K562 (cell line): ENCODE measurements around the gene HSPA4. TPM values are rescaled to one million over a fixed set of nuclear protein-coding genes. Genes with fewer than 3 reads are reported as not detected.

Source experiments
- DPF2 ChIP-seq: fragments of 450-650 bp; IDR thresholded peaks from 2 replicates; pipeline ENCODE4 v1.6.1; 2016
- HDGF ChIP-seq: fragments of 450-650 bp; IDR thresholded peaks from 2 replicates; pipeline ENCODE4 v1.6.1; 2016
- KAT2B ChIP-seq: IDR thresholded peaks from one replicate; pipeline ENCODE4 v1.6.1; 2012; ENCODE audit warnings: low read depth, mild to moderate bottlenecking, control low read depth, inconsistent platforms, low read length, moderate library complexity
- MXI1 ChIP-seq: IDR thresholded peaks from 2 replicates; pipeline ENCODE4 v1.6.1; 2011; ENCODE audit warnings: low read depth, mild to moderate bottlenecking, improper control_type of control experiment, low read length
- MYC ChIP-seq, 2 experiments: fragments of 250-450 bp in 1 of 2; sonication (Bioruptor Pico) in 1 of 2; IDR thresholded peaks; 2 replicates each; pipeline versions ENCODE4 v1.5.1 to v1.6.1; 2012 to 2021; ENCODE audit warnings: low read depth in 2 of 2, borderline replicate concordance in 1 of 2, improper control_type of control experiment in 1 of 2, low read length in 1 of 2, mild to moderate bottlenecking in 1 of 2, moderate library complexity in 1 of 2
- NBN ChIP-seq: fragments of 450-650 bp; IDR thresholded peaks from 2 replicates; pipeline ENCODE4 v1.6.1; 2016; ENCODE audit warnings: low read depth, mild to moderate bottlenecking
- NFATC3 ChIP-seq: fragments of 450-650 bp; IDR thresholded peaks from 2 replicates; pipeline ENCODE4 v1.6.1; 2017; ENCODE audit warnings: mild to moderate bottlenecking
- SIN3A ChIP-seq, 2 experiments: fragments of 150-350 bp in 1 of 2; IDR thresholded peaks; 2 replicates each; pipeline ENCODE4 v1.6.1; 2011 to 2016; ENCODE audit warnings: borderline replicate concordance in 2 of 2, low read depth in 2 of 2, low read length in 2 of 2, mild to moderate bottlenecking in 2 of 2, moderate library complexity in 2 of 2; ENCODE audit not compliant: control insufficient read depth in 1 of 2
- ZNF165 ChIP-seq: fragments of 250-450 bp; sonication (Bioruptor Pico); IDR thresholded peaks from 2 replicates; pipeline ENCODE4 v1.4.0; 2020; ENCODE audit warnings: borderline replicate concordance
- ZNF444 ChIP-seq: fragments of 250-450 bp; sonication (Bioruptor Pico); IDR thresholded peaks from 2 replicates; pipeline ENCODE4 v1.4.0; 2020; ENCODE audit warnings: mild to moderate bottlenecking, moderate library complexity
- ZNF778 ChIP-seq: fragments of 450-650 bp; formaldehyde crosslinking; IDR thresholded peaks from 2 replicates; pipeline ENCODE4 v1.4.0; 2020; ENCODE audit warnings: mild to moderate bottlenecking, moderate library complexity
- ZZZ3 ChIP-seq: fragments of 450-650 bp; IDR thresholded peaks from 2 replicates; pipeline ENCODE4 v1.6.1; 2016; ENCODE audit warnings: antibody characterized with exemption, mild to moderate bottlenecking, moderate library complexity
- polyA plus RNA-seq, 8 experiments: library from polyadenylated mRNA; depleted of rRNA in 4 of 8; stranded (reverse) in 5 of 8; unstranded in 3 of 8; fragments of >200 nt; fragmentation: Nextera tagmentation in 2 of 8; fragmentation: Illumina TruSeq in 1 of 8; extraction: Ambion mirVana in 2 of 8; extraction: Trizol in 1 of 8; gene quantifications; 2 replicates each; pipeline versions ENCODE4 v1.2.1 to v1.2.3, GENCODE V29; 2011 to 2014; ENCODE audit warnings: inconsistent platforms in 1 of 8, missing spikeins in 1 of 8
- total RNA-seq, 7 experiments: library from RNA; depleted of rRNA in 6 of 7; stranded (reverse); fragments of >200 nt in 6 of 7; fragmentation: Illumina TruSeq in 2 of 7; extraction: Trizol in 2 of 7; gene quantifications; 2 replicates each; pipeline versions ENCODE4 v1.2.1 to v1.2.3, GENCODE V29; 2011 to 2021; ENCODE audit warnings: low replicate concordance in 1 of 7
- TF ChIP-seq, protein P1 (sequence below), 2 experiments: fragments of 450-650 bp in 1 of 2; sonication (generic) in 1 of 2; formaldehyde crosslinking in 1 of 2; IDR thresholded peaks; 2 replicates each; pipeline versions ENCODE4 v1.7.1 to v1.9.0; 2016 to 2022; ENCODE audit warnings: inconsistent platforms in 1 of 2, mild to moderate bottlenecking in 1 of 2, missing genetic modification reagents in 1 of 2
- TF ChIP-seq, protein P2 (sequence below): sonication (generic); formaldehyde crosslinking; IDR thresholded peaks from 2 replicates; pipeline ENCODE4 v1.8.0; 2022; ENCODE audit warnings: mild to moderate bottlenecking, missing genetic modification reagents
- TF ChIP-seq, protein P3 (sequence below): sonication (generic); formaldehyde crosslinking; IDR thresholded peaks from 2 replicates; pipeline ENCODE4 v1.8.0; 2022; ENCODE audit warnings: mild to moderate bottlenecking, missing genetic modification reagents, borderline replicate concordance

The HSPA4 gene
- total and polyA plus RNA-seq, 9 of the 15 experiments (the other 6 are each of a cell fraction or from before 2014, with no cell fraction given) = 90.3 to 286 (median 148) TPM

DNA sequence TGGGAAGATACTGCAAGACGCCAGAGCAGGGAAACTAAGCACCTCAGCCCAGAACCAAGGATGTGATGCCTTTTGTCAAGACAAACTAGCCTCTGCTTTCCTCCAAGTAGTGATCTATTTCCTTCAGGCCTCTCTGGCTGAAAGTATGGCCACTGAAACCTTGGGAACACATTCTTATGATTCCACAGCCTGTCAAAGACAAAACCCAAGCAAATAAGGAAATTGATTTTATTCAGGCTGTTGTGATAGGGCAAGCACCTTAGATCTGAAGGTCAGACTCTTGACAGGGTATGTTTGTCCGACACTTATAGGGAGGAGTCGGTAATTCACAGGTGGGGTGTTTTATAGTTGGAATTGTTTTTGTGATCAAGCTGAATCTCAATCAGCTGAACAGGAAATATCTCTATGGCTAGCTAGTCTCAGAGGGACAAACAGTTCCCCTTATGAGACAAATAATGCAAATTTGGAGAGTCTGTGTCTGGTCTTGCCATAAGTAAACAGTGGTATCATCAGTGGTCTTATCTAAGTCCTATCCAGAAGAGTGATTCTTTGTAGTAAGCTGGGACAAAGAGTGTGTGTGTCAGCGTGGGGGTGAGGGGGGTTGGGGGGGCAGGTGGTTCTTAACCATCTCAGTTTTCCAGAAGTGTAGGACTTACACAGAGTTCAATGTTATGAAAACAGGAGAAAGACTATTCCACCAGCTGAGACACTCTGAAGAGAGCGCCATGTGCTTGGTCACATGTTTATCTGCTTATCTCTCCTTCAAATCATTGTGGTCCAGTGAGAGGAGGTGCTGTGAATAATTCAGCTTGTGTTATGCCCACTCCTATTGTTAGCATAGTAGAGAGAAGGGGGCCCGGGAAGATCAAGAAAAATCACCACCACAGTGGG is 18.7 kb upstream of the HSPA4 start (continued):
- TF ChIP-seq, protein P1, sequence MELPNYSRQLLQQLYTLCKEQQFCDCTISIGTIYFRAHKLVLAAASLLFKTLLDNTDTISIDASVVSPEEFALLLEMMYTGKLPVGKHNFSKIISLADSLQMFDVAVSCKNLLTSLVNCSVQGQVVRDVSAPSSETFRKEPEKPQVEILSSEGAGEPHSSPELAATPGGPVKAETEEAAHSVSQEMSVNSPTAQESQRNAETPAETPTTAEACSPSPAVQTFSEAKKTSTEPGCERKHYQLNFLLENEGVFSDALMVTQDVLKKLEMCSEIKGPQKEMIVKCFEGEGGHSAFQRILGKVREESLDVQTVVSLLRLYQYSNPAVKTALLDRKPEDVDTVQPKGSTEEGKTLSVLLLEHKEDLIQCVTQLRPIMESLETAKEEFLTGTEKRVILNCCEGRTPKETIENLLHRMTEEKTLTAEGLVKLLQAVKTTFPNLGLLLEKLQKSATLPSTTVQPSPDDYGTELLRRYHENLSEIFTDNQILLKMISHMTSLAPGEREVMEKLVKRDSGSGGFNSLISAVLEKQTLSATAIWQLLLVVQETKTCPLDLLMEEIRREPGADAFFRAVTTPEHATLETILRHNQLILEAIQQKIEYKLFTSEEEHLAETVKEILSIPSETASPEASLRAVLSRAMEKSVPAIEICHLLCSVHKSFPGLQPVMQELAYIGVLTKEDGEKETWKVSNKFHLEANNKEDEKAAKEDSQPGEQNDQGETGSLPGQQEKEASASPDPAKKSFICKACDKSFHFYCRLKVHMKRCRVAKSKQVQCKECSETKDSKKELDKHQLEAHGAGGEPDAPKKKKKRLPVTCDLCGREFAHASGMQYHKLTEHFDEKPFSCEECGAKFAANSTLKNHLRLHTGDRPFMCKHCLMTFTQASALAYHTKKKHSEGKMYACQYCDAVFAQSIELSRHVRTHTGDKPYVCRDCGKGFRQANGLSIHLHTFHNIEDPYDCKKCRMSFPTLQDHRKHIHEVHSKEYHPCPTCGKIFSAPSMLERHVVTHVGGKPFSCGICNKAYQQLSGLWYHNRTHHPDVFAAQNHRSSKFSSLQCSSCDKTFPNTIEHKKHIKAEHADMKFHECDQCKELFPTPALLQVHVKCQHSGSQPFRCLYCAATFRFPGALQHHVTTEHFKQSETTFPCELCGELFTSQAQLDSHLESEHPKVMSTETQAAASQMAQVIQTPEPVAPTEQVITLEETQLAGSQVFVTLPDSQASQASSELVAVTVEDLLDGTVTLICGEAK (IDR thresholded peaks at IDR 0.05) = no peak; the same call in 1 of the 2 replicates
- TF ChIP-seq, protein P1 (CRISPR knock-in tag; IDR thresholded peaks at IDR 0.05) = no peak
- TF ChIP-seq, protein P2, sequence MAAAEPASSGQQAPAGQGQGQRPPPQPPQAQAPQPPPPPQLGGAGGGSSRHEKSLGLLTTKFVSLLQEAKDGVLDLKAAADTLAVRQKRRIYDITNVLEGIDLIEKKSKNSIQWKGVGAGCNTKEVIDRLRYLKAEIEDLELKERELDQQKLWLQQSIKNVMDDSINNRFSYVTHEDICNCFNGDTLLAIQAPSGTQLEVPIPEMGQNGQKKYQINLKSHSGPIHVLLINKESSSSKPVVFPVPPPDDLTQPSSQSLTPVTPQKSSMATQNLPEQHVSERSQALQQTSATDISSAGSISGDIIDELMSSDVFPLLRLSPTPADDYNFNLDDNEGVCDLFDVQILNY (CRISPR knock-in tag) = no peak
- TF ChIP-seq, protein P3, sequence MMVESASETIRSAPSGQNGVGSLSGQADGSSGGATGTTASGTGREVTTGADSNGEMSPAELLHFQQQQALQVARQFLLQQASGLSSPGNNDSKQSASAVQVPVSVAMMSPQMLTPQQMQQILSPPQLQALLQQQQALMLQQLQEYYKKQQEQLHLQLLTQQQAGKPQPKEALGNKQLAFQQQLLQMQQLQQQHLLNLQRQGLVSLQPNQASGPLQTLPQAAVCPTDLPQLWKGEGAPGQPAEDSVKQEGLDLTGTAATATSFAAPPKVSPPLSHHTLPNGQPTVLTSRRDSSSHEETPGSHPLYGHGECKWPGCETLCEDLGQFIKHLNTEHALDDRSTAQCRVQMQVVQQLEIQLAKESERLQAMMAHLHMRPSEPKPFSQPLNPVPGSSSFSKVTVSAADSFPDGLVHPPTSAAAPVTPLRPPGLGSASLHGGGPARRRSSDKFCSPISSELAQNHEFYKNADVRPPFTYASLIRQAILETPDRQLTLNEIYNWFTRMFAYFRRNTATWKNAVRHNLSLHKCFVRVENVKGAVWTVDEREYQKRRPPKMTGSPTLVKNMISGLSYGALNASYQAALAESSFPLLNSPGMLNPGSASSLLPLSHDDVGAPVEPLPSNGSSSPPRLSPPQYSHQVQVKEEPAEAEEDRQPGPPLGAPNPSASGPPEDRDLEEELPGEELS = no peak
- TF ChIP-seq ZZZ3 (no peak), ZNF444 (no peak), SIN3A (IDR thresholded peaks at IDR 0.05; ENCODE audit: borderline replicate concordance in 2 of 2, control insufficient read depth in 1 of 2, low read depth in 2 of 2, low read length in 2 of 2) (no peak), DPF2 (peak; percentile 57), ZNF778 (CRISPR knock-in tag) (no peak), HDGF (no peak), MXI1 (no peak), NFATC3 (no peak), KAT2B (no peak), NBN (no peak), MYC (IDR thresholded peaks at IDR 0.05; ENCODE audit: low read depth, low read length) (peak; percentile 98), MYC (CRISPR knock-in tag; IDR thresholded peaks at IDR 0.05; ENCODE audit: borderline replicate concordance, low read depth) (0 out of 2 replicates have a peak, but pooled peaks have one; percentile 59), ZNF165 (CRISPR knock-in tag) (no peak)
